Fibroblast of the aortic adventitia (primary cell): ENCODE results near the gene FGF14. TPM values are rescaled to one million over a fixed set of nuclear protein-coding genes. Genes with fewer than 3 reads are reported as not detected.
"Not testable (repeated sequence)": the region's sequence is repeated elsewhere in the genome, so short reads cannot be mapped to it uniquely, and the experiment has no call there.

Experiments used
- DNase-seq: peaks from one replicate; pipeline ENCODE4 v3.0.0-alpha.2; 2010; ENCODE audit warnings: low read depth
- H3K4me3 ChIP-seq: 2 replicates; pipeline ENCODE4 v1.5.1; 2011; ENCODE audit warnings: low read depth, mild to moderate bottlenecking, control low read depth, low read length, moderate library complexity
- CTCF ChIP-seq: IDR thresholded peaks from 2 replicates; pipeline ENCODE4 v1.5.1; 2011; ENCODE audit warnings: mild to moderate bottlenecking, low read length, control low read depth, inconsistent platforms; ENCODE audit not compliant: insufficient read depth
- total RNA-seq: library from RNA; depleted of rRNA; stranded (reverse); fragments of >200 nt; gene quantifications from 2 replicates; pipeline ENCODE4 v1.2.3, GENCODE V29; 2012; ENCODE audit warnings: low replicate concordance

FGF14 gene
- total RNA-seq, 1 donor: 1.4 TPM

GRCh38 chr13:102097708-102098107 is 304.1 kb downstream of the FGF14 start:
- DNase-seq: no peak
- TF ChIP-seq CTCF: no peak
- no peak overlapping the region for H3K4me3 ChIP-seq

- DNase-seq, H3K4me3 ChIP-seq: not testable (repeated sequence)
Observed at GRCh38 chr13:102093288-102093687, 308.6 kb downstream of the FGF14 start.

- TF ChIP-seq CTCF: no peak
- no peak overlapping the region for H3K4me3 ChIP-seq
- no peak for DNase-seq
Observed at GRCh38 chr13:102091231-102091630, 310.6 kb downstream of the FGF14 start.

- TF ChIP-seq CTCF: no peak
- no peak overlapping the region for H3K4me3 ChIP-seq
Observed at GRCh38 chr13:102090532-102090931, 311.3 kb downstream of the FGF14 start.

GRCh38 chr13:102089722-102090121 is 312.1 kb downstream of the FGF14 start:
- TF ChIP-seq CTCF: no peak
- no peak for DNase-seq
- no peak overlapping the region for H3K4me3 ChIP-seq

More at GRCh38 chr13:102090532-102090931, 311.3 kb downstream of the FGF14 start:
- DNase-seq: no peak

GRCh38 chr13:102089177-102089576 is 312.7 kb downstream of the FGF14 start:
- peak; percentile 8 for DNase-seq
- H3K4me3 ChIP-seq: no peak overlapping the region
- peak; percentile 9 for TF ChIP-seq CTCF

GRCh38 chr13:102073251-102073650 is 328.6 kb downstream of the FGF14 start:
- no peak for DNase-seq
- no peak overlapping the region for H3K4me3 ChIP-seq
- TF ChIP-seq CTCF: no peak
